HEK293T (cell line): ENCODE measurements around the gene ZNF148.

Experiments used
- FOXK2 ChIP-seq: fragments of 450-650 bp; IDR thresholded peaks from 2 replicates; pipeline ENCODE4 v1.6.1; 2016; ENCODE audit warnings: mild to moderate bottlenecking
- NFRKB ChIP-seq: fragments of 450-650 bp; IDR thresholded peaks from 2 replicates; pipeline ENCODE4 v1.6.1; 2016; ENCODE audit warnings: mild to moderate bottlenecking, moderate library complexity
- SP1 ChIP-seq: fragments of 450-650 bp; IDR thresholded peaks from 2 replicates; pipeline ENCODE4 v1.6.1; 2017
- TARDBP ChIP-seq: fragments of 450-650 bp; IDR thresholded peaks from 2 replicates; pipeline ENCODE4 v1.6.1; 2016

- no peak for TF ChIP-seq TARDBP
- TF ChIP-seq SP1 = no peak
- TF ChIP-seq NFRKB = no peak
- TF ChIP-seq FOXK2 = no peak
Observed at GRCh38 chr3:125322166-125322565, 53.0 kb downstream of the ZNF148 start.
